ENCODE measurements around the gene ZNF180.
A peak's percentile ranks its signal among the peaks of the same experiment; 100 is the strongest.
"Not testable (repeated sequence)": the region's sequence is repeated elsewhere in the genome, so short reads cannot be mapped to it uniquely, and the experiment has no call there.

The ZNF180 gene

GRCh38 chr19:44496711-44497110, 3.6 kb downstream of the ZNF180 start:
- Histone ChIP-seq H3K27ac (ENCODE audit: low read depth, low read length) (no peak overlapping the region), H3K4me3 (ENCODE audit: low read depth in 1 of 2, low read length in 2 of 2) (no peak overlapping the region), H3K36me3 (ENCODE audit: insufficient read depth, low read length) (peaks cover 57% of the 10 kb centered on the region), H3K4me1 (ENCODE audit: insufficient read depth, low read length) (peaks cover 12% of the 10 kb centered on the region), H3K9me3 (ENCODE audit: low read length) (peaks cover 53% of the 10 kb centered on the region), H3K9ac (ENCODE audit: low read length) (no peak overlapping the region), H3K27me3 (ENCODE audit: control insufficient read depth in 1 of 2, insufficient read depth in 2 of 2, low read length in 2 of 2) (no peaks in the 10 kb centered on the region)

- Histone ChIP-seq H3K9me3 (ENCODE audit: low read length) (peaks cover 97% of the 10 kb centered on the region), H3K27ac (ENCODE audit: low read depth, low read length) (no peak overlapping the region), H3K9ac (ENCODE audit: low read length) (no peak overlapping the region), H3K4me3 (ENCODE audit: low read depth in 1 of 2, low read length in 2 of 2) (peak overlapping the region; percentile 4 to 22), H3K36me3 (ENCODE audit: insufficient read depth, low read length) (peaks cover 47% of the 10 kb centered on the region), H3K27me3 (ENCODE audit: control insufficient read depth in 1 of 2, insufficient read depth in 2 of 2, low read length in 2 of 2) (no peaks in the 10 kb centered on the region), H3K4me1 (ENCODE audit: insufficient read depth, low read length) (no peaks in the 10 kb centered on the region)
Measured at GRCh38 chr19:44476559-44477408, 23.5 kb downstream of the ZNF180 start.

- not testable (repeated sequence) for H3K27ac ChIP-seq (ENCODE audit: low read depth, low read length); H3K4me3 ChIP-seq (ENCODE audit: low read depth in 1 of 2, low read length in 2 of 2); H3K4me1 ChIP-seq (ENCODE audit: insufficient read depth, low read length); H3K36me3 ChIP-seq (ENCODE audit: insufficient read depth, low read length); H3K27me3 ChIP-seq (ENCODE audit: control insufficient read depth in 1 of 2, insufficient read depth in 2 of 2, low read length in 2 of 2); H3K9ac ChIP-seq (ENCODE audit: low read length)
- peaks cover 42% of the 10 kb centered on the region for H3K9me3 ChIP-seq (ENCODE audit: low read length)
Measured at GRCh38 chr19:44468730-44469129, 31.6 kb downstream of the ZNF180 start.

GRCh38 chr19:44462600-44463286, 37.6 kb downstream of the ZNF180 start:
- H3K36me3 ChIP-seq (ENCODE audit: insufficient read depth, low read length); H3K27ac ChIP-seq (ENCODE audit: low read depth, low read length); H3K4me3 ChIP-seq (ENCODE audit: low read depth in 1 of 2, low read length in 2 of 2); H3K9ac ChIP-seq (ENCODE audit: low read length); H3K27me3 ChIP-seq (ENCODE audit: control insufficient read depth in 1 of 2, insufficient read depth in 2 of 2, low read length in 2 of 2); H3K4me1 ChIP-seq (ENCODE audit: insufficient read depth, low read length): not testable (repeated sequence)
- peaks cover 14% of the 10 kb centered on the region for H3K9me3 ChIP-seq (ENCODE audit: low read length)

- H3K4me3 ChIP-seq (ENCODE audit: low read depth in 1 of 2, low read length in 2 of 2); H3K4me1 ChIP-seq (ENCODE audit: insufficient read depth, low read length); H3K9ac ChIP-seq (ENCODE audit: low read length); H3K27ac ChIP-seq (ENCODE audit: low read depth, low read length); H3K36me3 ChIP-seq (ENCODE audit: insufficient read depth, low read length); H3K9me3 ChIP-seq (ENCODE audit: low read length); H3K27me3 ChIP-seq (ENCODE audit: control insufficient read depth in 1 of 2, insufficient read depth in 2 of 2, low read length in 2 of 2): not testable (repeated sequence)
Measured at GRCh38 chr19:44456016-44456415, 44.3 kb downstream of the ZNF180 start.

- H3K4me1 ChIP-seq (ENCODE audit: insufficient read depth, low read length), result no peaks in the 10 kb centered on the region
- no peak overlapping the region for H3K4me3 ChIP-seq (ENCODE audit: low read depth in 1 of 2, low read length in 2 of 2)
- H3K27ac ChIP-seq (ENCODE audit: low read depth, low read length), result no peak overlapping the region
- H3K9ac ChIP-seq (ENCODE audit: low read length), result no peak overlapping the region
- H3K36me3 ChIP-seq (ENCODE audit: insufficient read depth, low read length), result no peaks in the 10 kb centered on the region
- no peaks in the 10 kb centered on the region for H3K27me3 ChIP-seq (ENCODE audit: control insufficient read depth in 1 of 2, insufficient read depth in 2 of 2, low read length in 2 of 2)
- peaks cover 9% of the 10 kb centered on the region for H3K9me3 ChIP-seq (ENCODE audit: low read length)
Measured at GRCh38 chr19:44455100-44455499, 45.2 kb downstream of the ZNF180 start.

- no peak overlapping the region for H3K4me3 ChIP-seq (ENCODE audit: low read depth in 1 of 2, low read length in 2 of 2)
- H3K27ac ChIP-seq (ENCODE audit: low read depth, low read length), result no peak overlapping the region
- H3K4me1 ChIP-seq (ENCODE audit: insufficient read depth, low read length), result no peaks in the 10 kb centered on the region
- H3K9me3 ChIP-seq (ENCODE audit: low read length), result peaks cover 9% of the 10 kb centered on the region
- no peak overlapping the region for H3K9ac ChIP-seq (ENCODE audit: low read length)
- no peaks in the 10 kb centered on the region for H3K36me3 ChIP-seq (ENCODE audit: insufficient read depth, low read length)
- H3K27me3 ChIP-seq (ENCODE audit: control insufficient read depth in 1 of 2, insufficient read depth in 2 of 2, low read length in 2 of 2), result no peaks in the 10 kb centered on the region
Measured at GRCh38 chr19:44452367-44452766, 48.0 kb downstream of the ZNF180 start.

GRCh38 chr19:44451687-44452086, 48.6 kb downstream of the ZNF180 start:
- Histone ChIP-seq H3K36me3 (ENCODE audit: insufficient read depth, low read length) (peaks cover 5% of the 10 kb centered on the region), H3K4me3 (ENCODE audit: low read depth in 1 of 2, low read length in 2 of 2) (no peak overlapping the region), H3K27ac (ENCODE audit: low read depth, low read length) (no peak overlapping the region), H3K9me3 (ENCODE audit: low read length) (peaks cover 9% of the 10 kb centered on the region), H3K27me3 (ENCODE audit: control insufficient read depth in 1 of 2, insufficient read depth in 2 of 2, low read length in 2 of 2) (no peaks in the 10 kb centered on the region), H3K9ac (ENCODE audit: low read length) (no peak overlapping the region), H3K4me1 (ENCODE audit: insufficient read depth, low read length) (no peaks in the 10 kb centered on the region)

- no peaks in the 10 kb centered on the region for H3K4me1 ChIP-seq (ENCODE audit: insufficient read depth, low read length)
- H3K36me3 ChIP-seq (ENCODE audit: insufficient read depth, low read length), result peaks cover 13% of the 10 kb centered on the region
- H3K9ac ChIP-seq (ENCODE audit: low read length), result peak within 1 kb of the TSS; percentile 10
- H3K9me3 ChIP-seq (ENCODE audit: low read length), result peaks cover 10% of the 10 kb centered on the region
- peak within 1 kb of the TSS; percentile 76 to 86 for H3K4me3 ChIP-seq (ENCODE audit: low read depth in 1 of 2, low read length in 2 of 2)
- H3K27ac ChIP-seq (ENCODE audit: low read depth, low read length), result no peak within 1 kb of the TSS
- H3K27me3 ChIP-seq (ENCODE audit: control insufficient read depth in 1 of 2, insufficient read depth in 2 of 2, low read length in 2 of 2), result no peaks in the 10 kb centered on the region
Measured at GRCh38 chr19:44447916-44448674, 52.2 kb downstream of the ZNF180 start, which contains the start of gene ZNF229. ZNF229 (minus strand) TSS chr19:44448472; CDS start chr19:44442847, 5,625 bp downstream.

- Histone ChIP-seq H3K9ac (ENCODE audit: low read length) (no peak overlapping the region), H3K36me3 (ENCODE audit: insufficient read depth, low read length) (peaks cover 13% of the 10 kb centered on the region), H3K27ac (ENCODE audit: low read depth, low read length) (no peak overlapping the region), H3K4me3 (ENCODE audit: low read depth in 1 of 2, low read length in 2 of 2) (no peak overlapping the region), H3K27me3 (ENCODE audit: control insufficient read depth in 1 of 2, insufficient read depth in 2 of 2, low read length in 2 of 2) (no peaks in the 10 kb centered on the region), H3K4me1 (ENCODE audit: insufficient read depth, low read length) (no peaks in the 10 kb centered on the region), H3K9me3 (ENCODE audit: low read length) (peaks cover 36% of the 10 kb centered on the region)
Measured at GRCh38 chr19:44438441-44438840, 61.9 kb downstream of the ZNF180 start.

- Histone ChIP-seq H3K9ac (ENCODE audit: low read length) (no peak overlapping the region), H3K4me3 (ENCODE audit: low read depth in 1 of 2, low read length in 2 of 2) (no peak overlapping the region), H3K9me3 (ENCODE audit: low read length) (peaks cover 51% of the 10 kb centered on the region), H3K27ac (ENCODE audit: low read depth, low read length) (no peak overlapping the region), H3K36me3 (ENCODE audit: insufficient read depth, low read length) (peaks cover 13% of the 10 kb centered on the region), H3K4me1 (ENCODE audit: insufficient read depth, low read length) (no peaks in the 10 kb centered on the region), H3K27me3 (ENCODE audit: control insufficient read depth in 1 of 2, insufficient read depth in 2 of 2, low read length in 2 of 2) (no peaks in the 10 kb centered on the region)
Measured at GRCh38 chr19:44435441-44435840, 64.9 kb downstream of the ZNF180 start.
